Measurements from ENCODE around the gene KAZN. TPM values are rescaled to one million over a fixed set of nuclear protein-coding genes. Genes with fewer than 3 reads are reported as not detected.

KAZN gene
- total RNA-seq, 1 donor from 2014 or later = 5.7 TPM

DNA sequence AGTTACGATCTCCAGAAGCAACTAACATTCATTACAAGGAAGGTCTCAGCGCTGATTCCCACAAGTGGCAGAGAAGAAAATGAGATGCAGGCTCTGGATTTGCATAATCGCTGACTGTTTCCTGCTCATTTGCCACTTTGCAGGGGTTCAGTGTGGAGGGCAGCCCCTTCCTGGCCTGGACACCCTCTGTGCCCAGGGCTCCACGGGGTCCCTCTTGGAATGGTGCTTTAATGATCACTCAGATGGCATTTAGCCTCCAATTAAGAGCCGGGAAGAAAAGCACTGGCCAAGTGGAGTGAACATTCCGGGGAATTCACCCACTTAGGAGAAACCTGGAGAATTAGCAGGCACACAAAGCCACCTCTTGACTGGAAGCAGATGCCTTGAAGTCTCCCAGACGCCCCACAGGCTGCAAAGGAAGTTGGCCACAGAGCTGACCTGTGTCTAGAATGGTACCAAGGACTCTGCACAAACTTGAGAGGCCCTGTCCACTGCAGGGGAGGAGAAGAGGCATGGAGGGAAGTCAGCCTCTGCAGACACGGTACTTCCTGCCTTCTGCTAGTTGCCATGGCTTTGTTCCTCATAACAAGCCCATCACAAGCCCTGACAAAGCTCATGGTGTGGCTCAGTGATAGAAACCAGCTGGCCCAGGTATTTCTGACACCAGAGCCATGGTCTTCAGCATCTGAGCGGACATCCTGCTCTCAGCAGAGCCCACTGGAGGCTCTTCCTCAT is 157.2 kb downstream of the KAZN start:
- H3K4me3 ChIP-seq (ENCODE audit: low read depth, low read length) = no peak overlapping the region
- TF ChIP-seq, protein P1, sequence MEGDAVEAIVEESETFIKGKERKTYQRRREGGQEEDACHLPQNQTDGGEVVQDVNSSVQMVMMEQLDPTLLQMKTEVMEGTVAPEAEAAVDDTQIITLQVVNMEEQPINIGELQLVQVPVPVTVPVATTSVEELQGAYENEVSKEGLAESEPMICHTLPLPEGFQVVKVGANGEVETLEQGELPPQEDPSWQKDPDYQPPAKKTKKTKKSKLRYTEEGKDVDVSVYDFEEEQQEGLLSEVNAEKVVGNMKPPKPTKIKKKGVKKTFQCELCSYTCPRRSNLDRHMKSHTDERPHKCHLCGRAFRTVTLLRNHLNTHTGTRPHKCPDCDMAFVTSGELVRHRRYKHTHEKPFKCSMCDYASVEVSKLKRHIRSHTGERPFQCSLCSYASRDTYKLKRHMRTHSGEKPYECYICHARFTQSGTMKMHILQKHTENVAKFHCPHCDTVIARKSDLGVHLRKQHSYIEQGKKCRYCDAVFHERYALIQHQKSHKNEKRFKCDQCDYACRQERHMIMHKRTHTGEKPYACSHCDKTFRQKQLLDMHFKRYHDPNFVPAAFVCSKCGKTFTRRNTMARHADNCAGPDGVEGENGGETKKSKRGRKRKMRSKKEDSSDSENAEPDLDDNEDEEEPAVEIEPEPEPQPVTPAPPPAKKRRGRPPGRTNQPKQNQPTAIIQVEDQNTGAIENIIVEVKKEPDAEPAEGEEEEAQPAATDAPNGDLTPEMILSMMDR (conservative IDR thresholded peaks at IDR 0.05; ENCODE audit: low read depth, low read length) = no peak
- no peak for DNase-seq (ENCODE audit: low read depth)

DNA sequence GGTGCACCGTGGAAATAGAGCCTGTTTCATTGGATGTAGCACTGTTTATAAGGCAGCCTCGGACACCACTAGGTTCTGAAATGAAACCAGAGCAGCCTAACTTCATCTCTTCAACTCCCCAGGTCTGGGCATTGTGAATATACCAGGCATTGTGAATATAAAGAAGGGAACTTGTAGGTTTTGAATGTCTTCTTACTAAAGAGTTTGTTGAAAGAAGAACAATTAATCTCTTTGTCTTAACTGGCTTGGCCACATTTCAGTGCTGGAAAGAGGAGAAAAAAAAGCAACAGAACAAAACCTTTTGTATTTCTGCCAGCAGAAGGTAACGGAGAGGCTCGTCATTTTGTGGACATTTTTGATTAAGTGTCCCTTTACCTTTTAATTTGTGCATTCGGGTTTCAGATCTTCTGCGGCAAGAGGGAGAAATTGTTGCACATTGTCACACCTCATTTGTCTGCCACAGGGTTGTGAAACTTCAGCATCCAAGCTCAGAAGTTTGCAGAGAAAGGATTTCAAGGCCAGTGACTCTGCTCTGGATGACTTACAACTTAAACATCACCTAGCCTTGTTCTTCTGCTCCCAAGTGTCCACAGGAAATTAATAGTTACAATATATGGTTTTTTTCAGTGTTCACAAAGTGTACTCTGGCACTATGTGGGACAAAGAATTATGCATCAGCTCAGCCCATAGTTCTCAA is 158.3 kb downstream of the KAZN start:
- no peak overlapping the region for H3K4me3 ChIP-seq (ENCODE audit: low read depth, low read length)
- TF ChIP-seq, protein P1 (conservative IDR thresholded peaks at IDR 0.05; ENCODE audit: low read depth, low read length) = no peak
- DNase-seq (ENCODE audit: low read depth) = no peak

DNA sequence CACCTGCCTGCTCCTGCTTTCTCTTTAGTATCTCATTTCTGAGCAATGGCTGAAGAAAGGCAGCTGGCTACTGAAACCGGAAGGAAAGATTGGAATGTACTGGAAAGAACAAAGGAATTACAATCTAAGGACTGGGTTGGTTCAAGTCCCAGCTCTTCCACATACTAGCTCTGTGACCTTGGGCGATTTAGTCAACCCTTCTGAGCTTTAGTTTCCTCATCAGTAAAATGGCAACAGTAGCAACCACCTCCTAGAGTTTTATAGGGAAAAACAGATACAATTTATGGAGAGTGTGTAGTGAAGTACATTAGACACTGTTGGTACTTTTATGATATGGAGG is 158.8 kb downstream of the KAZN start:
- DNase-seq (ENCODE audit: low read depth) = no peak
- no peak overlapping the region for H3K4me3 ChIP-seq (ENCODE audit: low read depth, low read length)
- TF ChIP-seq, protein P1 (conservative IDR thresholded peaks at IDR 0.05; ENCODE audit: low read depth, low read length) = no peak

DNA sequence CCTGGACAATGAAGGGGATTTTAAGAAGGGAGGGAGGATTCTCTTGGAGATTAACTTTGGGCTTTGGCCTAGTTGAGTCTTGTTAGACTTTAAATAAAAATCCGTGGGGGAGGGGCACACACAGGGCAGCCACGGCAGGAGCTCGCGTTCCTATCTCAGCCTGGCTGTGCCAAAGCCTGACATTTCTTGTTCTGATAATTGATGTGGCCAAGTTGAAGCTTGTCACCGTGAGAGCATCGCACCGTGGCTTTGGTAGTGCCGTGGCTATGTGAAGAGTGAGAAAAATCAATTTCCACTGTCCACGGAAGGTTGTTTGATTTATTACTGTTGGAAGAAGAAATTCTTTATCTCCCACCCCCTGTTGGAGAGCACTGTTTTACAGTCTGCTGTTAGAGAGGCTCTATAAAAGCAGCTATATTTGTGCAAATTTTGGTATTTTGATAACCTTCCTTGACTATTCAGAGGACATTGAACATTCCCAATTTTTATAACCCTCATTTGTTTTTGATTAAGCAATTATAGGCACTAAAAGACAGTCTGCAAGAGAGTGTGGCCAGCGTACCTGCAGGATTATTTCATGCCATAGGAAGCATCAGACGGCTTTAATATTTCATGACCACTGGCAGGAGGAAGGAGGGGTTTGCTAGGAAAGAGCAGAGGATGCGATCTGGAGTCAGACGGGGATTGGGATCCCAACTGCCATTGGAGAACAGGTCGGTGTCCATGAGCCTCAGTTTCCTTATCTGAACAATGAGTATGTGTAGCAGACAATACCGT is 160.7 kb downstream of the KAZN start:
- no peak overlapping the region for H3K4me3 ChIP-seq (ENCODE audit: low read depth, low read length)
- TF ChIP-seq, protein P1 (conservative IDR thresholded peaks at IDR 0.05; ENCODE audit: low read depth, low read length) = no peak
- no peak for DNase-seq (ENCODE audit: low read depth)

DNA sequence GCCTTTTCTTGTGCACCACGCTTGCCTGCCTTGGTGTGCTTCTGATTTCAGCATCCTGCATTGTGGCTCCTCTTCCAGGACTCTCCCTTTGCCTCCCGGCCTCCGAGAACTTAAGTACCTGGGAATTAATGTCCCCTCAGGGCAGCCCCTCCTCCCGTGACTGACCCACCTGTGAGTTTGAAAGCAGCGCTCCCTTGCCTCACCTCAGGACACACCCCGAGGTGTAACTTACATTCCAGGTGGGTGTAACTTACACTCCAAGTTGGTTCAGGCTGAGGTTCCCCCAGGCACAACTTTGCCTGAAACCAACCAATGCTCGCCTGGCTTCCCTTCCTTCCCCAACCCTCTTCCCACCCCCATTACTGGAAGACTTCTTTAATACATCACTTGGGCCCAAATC is 161.4 kb downstream of the KAZN start:
- DNase-seq (ENCODE audit: low read depth) = no peak
- no peak overlapping the region for H3K4me3 ChIP-seq (ENCODE audit: low read depth, low read length)
- TF ChIP-seq, protein P1 (conservative IDR thresholded peaks at IDR 0.05; ENCODE audit: low read depth, low read length) = no peak

DNA sequence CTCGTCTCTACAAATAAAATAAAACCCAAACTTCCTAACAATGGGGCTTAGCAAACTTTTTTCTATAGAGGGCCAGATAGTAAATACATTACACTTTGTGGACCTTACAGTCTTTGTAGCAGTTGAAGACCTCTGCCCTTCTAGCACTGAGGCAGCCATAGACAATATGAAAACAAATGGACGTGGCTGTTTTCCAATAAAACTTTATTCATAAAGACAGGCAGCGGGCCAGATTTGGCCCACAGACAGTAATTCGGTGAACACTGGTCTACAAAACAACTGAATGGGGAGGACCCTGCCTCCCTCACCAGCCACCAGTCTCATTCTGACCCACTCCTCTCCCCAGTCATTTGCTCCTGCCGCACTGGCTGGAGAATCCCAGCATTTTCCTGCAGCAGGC is 162.3 kb downstream of the KAZN start:
- no peak overlapping the region for H3K4me3 ChIP-seq (ENCODE audit: low read depth, low read length)
- no peak for DNase-seq (ENCODE audit: low read depth)
- TF ChIP-seq, protein P1 (conservative IDR thresholded peaks at IDR 0.05; ENCODE audit: low read depth, low read length) = no peak

Measured in epithelial cell of proximal tubule (primary cell).